Measurements from ENCODE around the gene EXOC7. TPM values are rescaled to one million over a fixed set of nuclear protein-coding genes. Genes with fewer than 3 reads are reported as not detected.
"Not testable (repeated sequence)": the region's sequence is repeated elsewhere in the genome, so short reads cannot be mapped to it uniquely, and the experiment has no call there.

EXOC7 gene
- polyA plus RNA-seq, 2 donors, result 57.0 to 77.2 TPM

- Histone ChIP-seq H3K27me3 (ENCODE audit: control insufficient read depth in 1 of 2, insufficient read depth in 2 of 2, low read length in 2 of 2) (peaks cover 0 to 6% of the 10 kb centered on the region in 2 donors), H3K27ac (ENCODE audit: low read depth in 2 of 2, low read length in 1 of 2) (no peak overlapping the region), H3K36me3 (ENCODE audit: control insufficient read depth in 2 of 2, insufficient read depth in 2 of 2, low read length in 1 of 2) (peaks cover 29 to 46% of the 10 kb centered on the region in 2 donors), H3K9me3 (ENCODE audit: control insufficient read depth in 2 of 2, insufficient read depth in 1 of 2, low read depth in 1 of 2, low read length in 1 of 2) (peaks cover 0 to 3% of the 10 kb centered on the region in 2 donors), H3K4me3 (ENCODE audit: low read depth in 1 of 2, low read length in 2 of 2) (no peak overlapping the region), H3K4me1 (ENCODE audit: control insufficient read depth in 2 of 2, insufficient read depth in 2 of 2, low read length in 1 of 2) (peaks cover 0 to 7% of the 10 kb centered on the region in 2 donors)
- 79 to 82% methylated on average over 20 of the region's 20 CpGs for WGBS, 2 donors
Observed at GRCh38 chr17:76082326-76083251, 21.0 kb downstream of the EXOC7 start.

- peaks cover 0 to 13% of the 10 kb centered on the region in 2 donors for H3K27me3 ChIP-seq (ENCODE audit: control insufficient read depth in 1 of 2, insufficient read depth in 2 of 2, low read length in 2 of 2)
- H3K36me3 ChIP-seq (ENCODE audit: control insufficient read depth in 2 of 2, insufficient read depth in 2 of 2, low read length in 1 of 2), result peaks cover 24 to 39% of the 10 kb centered on the region in 2 donors
- WGBS, 2 donors, result 72 to 73% methylated on average over 27 of the region's 27 CpGs
- H3K4me3 ChIP-seq (ENCODE audit: low read depth in 1 of 2, low read length in 2 of 2), result no peak overlapping the region
- H3K4me1 ChIP-seq (ENCODE audit: control insufficient read depth in 2 of 2, insufficient read depth in 2 of 2, low read length in 1 of 2), result peaks cover 1 to 16% of the 10 kb centered on the region in 2 donors
- peaks cover 0 to 3% of the 10 kb centered on the region in 2 donors for H3K9me3 ChIP-seq (ENCODE audit: control insufficient read depth in 2 of 2, insufficient read depth in 1 of 2, low read depth in 1 of 2, low read length in 1 of 2)
- no peak overlapping the region for H3K27ac ChIP-seq (ENCODE audit: low read depth in 2 of 2, low read length in 1 of 2)
Observed at GRCh38 chr17:76081295-76082210, 22.0 kb downstream of the EXOC7 start.

GRCh38 chr17:76080768-76081287, 22.8 kb downstream of the EXOC7 start:
- Histone ChIP-seq H3K27me3 (ENCODE audit: control insufficient read depth in 1 of 2, insufficient read depth in 2 of 2, low read length in 2 of 2) (peaks cover 0 to 18% of the 10 kb centered on the region in 2 donors), H3K36me3 (ENCODE audit: control insufficient read depth in 2 of 2, insufficient read depth in 2 of 2, low read length in 1 of 2) (peaks cover 17 to 35% of the 10 kb centered on the region in 2 donors), H3K4me3 (ENCODE audit: low read depth in 1 of 2, low read length in 2 of 2) (no peak overlapping the region), H3K4me1 (ENCODE audit: control insufficient read depth in 2 of 2, insufficient read depth in 2 of 2, low read length in 1 of 2) (peaks cover 8 to 23% of the 10 kb centered on the region in 2 donors), H3K9me3 (ENCODE audit: control insufficient read depth in 2 of 2, insufficient read depth in 1 of 2, low read depth in 1 of 2, low read length in 1 of 2) (peaks cover 0 to 3% of the 10 kb centered on the region in 2 donors), H3K27ac (ENCODE audit: low read depth in 2 of 2, low read length in 1 of 2) (no peak overlapping the region)
- WGBS, 2 donors, result 47 to 48% methylated on average over 6 of the region's 6 CpGs

GRCh38 chr17:76079956-76080767, 23.4 kb downstream of the EXOC7 start:
- peaks cover 8 to 27% of the 10 kb centered on the region in 2 donors for H3K4me1 ChIP-seq (ENCODE audit: control insufficient read depth in 2 of 2, insufficient read depth in 2 of 2, low read length in 1 of 2)
- H3K27me3 ChIP-seq (ENCODE audit: control insufficient read depth in 1 of 2, insufficient read depth in 2 of 2, low read length in 2 of 2), result peaks cover 0 to 18% of the 10 kb centered on the region in 2 donors
- 6 to 7% methylated on average over 22 to 23 of the region's 23 CpGs for WGBS, 2 donors
- peaks cover 0 to 3% of the 10 kb centered on the region in 2 donors for H3K9me3 ChIP-seq (ENCODE audit: control insufficient read depth in 2 of 2, insufficient read depth in 1 of 2, low read depth in 1 of 2, low read length in 1 of 2)
- peaks cover 11 to 28% of the 10 kb centered on the region in 2 donors for H3K36me3 ChIP-seq (ENCODE audit: control insufficient read depth in 2 of 2, insufficient read depth in 2 of 2, low read length in 1 of 2)
- H3K27ac ChIP-seq (ENCODE audit: low read depth in 2 of 2, low read length in 1 of 2), result no peak overlapping the region
- no peak overlapping the region for H3K4me3 ChIP-seq (ENCODE audit: low read depth in 1 of 2, low read length in 2 of 2)

- WGBS, 2 donors, result 31 to 39% methylated on average over 9 of the region's 9 CpGs
- Histone ChIP-seq H3K36me3 (ENCODE audit: control insufficient read depth in 2 of 2, insufficient read depth in 2 of 2, low read length in 1 of 2) (peaks cover 6 to 24% of the 10 kb centered on the region in 2 donors), H3K4me3 (ENCODE audit: low read depth in 1 of 2, low read length in 2 of 2) (no peak overlapping the region), H3K9me3 (ENCODE audit: control insufficient read depth in 2 of 2, insufficient read depth in 1 of 2, low read depth in 1 of 2, low read length in 1 of 2) (peaks cover 0 to 3% of the 10 kb centered on the region in 2 donors), H3K27ac (ENCODE audit: low read depth in 2 of 2, low read length in 1 of 2) (no peak overlapping the region), H3K27me3 (ENCODE audit: control insufficient read depth in 1 of 2, insufficient read depth in 2 of 2, low read length in 2 of 2) (peaks cover 0 to 18% of the 10 kb centered on the region in 2 donors), H3K4me1 (ENCODE audit: control insufficient read depth in 2 of 2, insufficient read depth in 2 of 2, low read length in 1 of 2) (peaks cover 8 to 32% of the 10 kb centered on the region in 2 donors)
Observed at GRCh38 chr17:76079535-76079955, 24.0 kb downstream of the EXOC7 start.

- Histone ChIP-seq H3K4me3 (ENCODE audit: low read depth in 1 of 2, low read length in 2 of 2) (no peak within 1 kb of the TSS), H3K4me1 (ENCODE audit: control insufficient read depth in 2 of 2, insufficient read depth in 2 of 2, low read length in 1 of 2) (peaks cover 8 to 33% of the 10 kb centered on the region in 2 donors), H3K27me3 (ENCODE audit: control insufficient read depth in 1 of 2, insufficient read depth in 2 of 2, low read length in 2 of 2) (peaks cover 0 to 21% of the 10 kb centered on the region in 2 donors), H3K9me3 (ENCODE audit: control insufficient read depth in 2 of 2, insufficient read depth in 1 of 2, low read depth in 1 of 2, low read length in 1 of 2) (peaks cover 0 to 3% of the 10 kb centered on the region in 2 donors), H3K36me3 (ENCODE audit: control insufficient read depth in 2 of 2, insufficient read depth in 2 of 2, low read length in 1 of 2) (peaks cover 6 to 18% of the 10 kb centered on the region in 2 donors), H3K27ac (ENCODE audit: low read depth in 2 of 2, low read length in 1 of 2) (no peak within 1 kb of the TSS)
- 47 to 58% methylated on average over 17 of the region's 17 CpGs for WGBS, 2 donors
Observed at GRCh38 chr17:76078860-76079534, 24.6 kb downstream of the EXOC7 start, which contains the start of gene ZACN. TSS of gene ZACN (plus strand) at chr17:76079182. CDS start at chr17:76079265, 83 bp downstream.

- not testable (repeated sequence) for H3K9me3 ChIP-seq (ENCODE audit: control insufficient read depth in 2 of 2, insufficient read depth in 1 of 2, low read depth in 1 of 2, low read length in 1 of 2); H3K27ac ChIP-seq (ENCODE audit: low read depth in 2 of 2, low read length in 1 of 2); H3K4me3 ChIP-seq (ENCODE audit: low read depth in 1 of 2, low read length in 2 of 2)
- Histone ChIP-seq H3K27me3 (ENCODE audit: control insufficient read depth in 1 of 2, insufficient read depth in 2 of 2, low read length in 2 of 2) (peaks cover 0 to 21% of the 10 kb centered on the region in 2 donors), H3K4me1 (ENCODE audit: control insufficient read depth in 2 of 2, insufficient read depth in 2 of 2, low read length in 1 of 2) (peaks cover 8 to 33% of the 10 kb centered on the region in 2 donors), H3K36me3 (ENCODE audit: control insufficient read depth in 2 of 2, insufficient read depth in 2 of 2, low read length in 1 of 2) (peaks cover 5 to 12% of the 10 kb centered on the region in 2 donors)
- WGBS, 2 donors, result 57 to 67% methylated on average over 5 of the region's 5 CpGs
Observed at GRCh38 chr17:76078370-76078769, 25.2 kb downstream of the EXOC7 start.

- Histone ChIP-seq H3K4me1 (ENCODE audit: control insufficient read depth in 2 of 2, insufficient read depth in 2 of 2, low read length in 1 of 2) (peaks cover 8 to 36% of the 10 kb centered on the region in 2 donors), H3K36me3 (ENCODE audit: control insufficient read depth in 2 of 2, insufficient read depth in 2 of 2, low read length in 1 of 2) (peaks cover 0 to 5% of the 10 kb centered on the region in 2 donors), H3K4me3 (ENCODE audit: low read depth in 1 of 2, low read length in 2 of 2) (no peak overlapping the region), H3K27me3 (ENCODE audit: control insufficient read depth in 1 of 2, insufficient read depth in 2 of 2, low read length in 2 of 2) (peaks cover 0 to 21% of the 10 kb centered on the region in 2 donors), H3K27ac (ENCODE audit: low read depth in 2 of 2, low read length in 1 of 2) (no peak overlapping the region), H3K9me3 (ENCODE audit: control insufficient read depth in 2 of 2, insufficient read depth in 1 of 2, low read depth in 1 of 2, low read length in 1 of 2) (peaks cover 0 to 3% of the 10 kb centered on the region in 2 donors)
- 21 to 22% methylated on average over 12 of the region's 12 CpGs for WGBS, 2 donors
Observed at GRCh38 chr17:76077584-76078110, 25.9 kb downstream of the EXOC7 start.

All from esophagus (tissue), 2 donors.